Inferior parietal cortex (tissue), 1 donor: ENCODE measurements around the gene RWDD2A.
"Not testable (repeated sequence)": the region's sequence is repeated elsewhere in the genome, so short reads cannot be mapped to it uniquely, and the experiment has no call there.

Experiments
- DNase-seq: peaks from one replicate; pipeline ENCODE4 v3.0.0-alpha.2; 2016; ENCODE audit errors: extremely low spot score

The RWDD2A gene

GRCh38 chr6:83192871-83193746, at the start of gene RWDD2A, which contains the start of gene PGM3:
TSS of gene RWDD2A (plus strand) at chr6:83193357. CDS start at chr6:83194452, 1,095 bp downstream.
TSS of gene PGM3 (minus strand) at chr6:83193265. CDS start at chr6:83191012, 2,253 bp downstream.
- peak; percentile 90 for DNase-seq

GRCh38 chr6:83151114-83151513, 42.0 kb upstream of the RWDD2A start:
- DNase-seq: no peak

GRCh38 chr6:83152913-83153312, 40.2 kb upstream of the RWDD2A start:
- DNase-seq: no peak

GRCh38 chr6:83153883-83154521, 39.2 kb upstream of the RWDD2A start:
- DNase-seq: no peak

- DNase-seq: no peak
These were observed 37.4 kb upstream of the RWDD2A start for GRCh38 chr6:83155794-83156193.

GRCh38 chr6:83160167-83160566, 33.0 kb upstream of the RWDD2A start:
- DNase-seq: no peak

- no peak for DNase-seq
These were observed 25.4 kb upstream of the RWDD2A start for GRCh38 chr6:83167726-83168278.

- no peak for DNase-seq
These were observed 24.6 kb upstream of the RWDD2A start for GRCh38 chr6:83168556-83168955.

- DNase-seq: no peak
These were observed 24.1 kb upstream of the RWDD2A start for GRCh38 chr6:83169106-83169505.

- DNase-seq: no peak
These were observed 23.6 kb upstream of the RWDD2A start for GRCh38 chr6:83169511-83169910.

- DNase-seq: no peak
These were observed 16.9 kb upstream of the RWDD2A start for GRCh38 chr6:83176246-83176645.

GRCh38 chr6:83180426-83180950, 12.7 kb upstream of the RWDD2A start:
- no peak for DNase-seq

GRCh38 chr6:83182114-83182513, 11.0 kb upstream of the RWDD2A start:
- no peak for DNase-seq

GRCh38 chr6:83183082-83183828, 9.9 kb upstream of the RWDD2A start:
- DNase-seq: no peak

- no peak for DNase-seq
These were observed 8.1 kb upstream of the RWDD2A start for GRCh38 chr6:83185096-83185495.

- no peak for DNase-seq
These were observed 4.7 kb upstream of the RWDD2A start for GRCh38 chr6:83188501-83188900.

- no peak for DNase-seq
These were observed 2.5 kb upstream of the RWDD2A start for GRCh38 chr6:83190626-83191025.

- not testable (repeated sequence) for DNase-seq
These were observed 1.2 kb upstream of the RWDD2A start for GRCh38 chr6:83191974-83192373.

GRCh38 chr6:83192456-83192855, 701 bp upstream of the RWDD2A start:
- DNase-seq: no peak

- peak; percentile 44 for DNase-seq
These were observed 800 bp downstream of the RWDD2A start for GRCh38 chr6:83193747-83194566.
